NT2/D1 (cell line): ENCODE data around the gene SAFB.
"Not testable (repeated sequence)": the region's sequence is repeated elsewhere in the genome, so short reads cannot be mapped to it uniquely, and the experiment has no call there.

Experiments used
- DNase-seq: peaks from one replicate; pipeline ENCODE4 v3.0.0-alpha.2; 2011; ENCODE audit warnings: low read depth, low spot score
- H3K27me3 ChIP-seq: 2 replicates; pipeline ENCODE4 v1.6.0; 2011; ENCODE audit warnings: mild to moderate bottlenecking; ENCODE audit not compliant: insufficient read length, insufficient read depth
- H3K36me3 ChIP-seq: 2 replicates; pipeline ENCODE4 v1.6.1; 2011; ENCODE audit warnings: mild to moderate bottlenecking, low read length, mixed read lengths; ENCODE audit not compliant: insufficient read depth, insufficient read length
- H3K4me1 ChIP-seq: 2 replicates; pipeline ENCODE4 v1.5.1; 2011; ENCODE audit not compliant: insufficient read depth, insufficient read length
- H3K4me3 ChIP-seq: 2 replicates; pipeline ENCODE4 v1.5.1; 2011; ENCODE audit warnings: low read depth; ENCODE audit not compliant: insufficient read length
- H3K9ac ChIP-seq: 2 replicates; pipeline ENCODE4 v1.6.0; 2011; ENCODE audit warnings: low read depth; ENCODE audit not compliant: insufficient read length
- H3K9me3 ChIP-seq: 2 replicates; pipeline ENCODE4 v1.5.1; 2011; ENCODE audit warnings: mild to moderate bottlenecking, low read length; ENCODE audit not compliant: insufficient read depth
- SUZ12 ChIP-seq: IDR thresholded peaks from 2 replicates; pipeline ENCODE4 v1.6.1; 2011; ENCODE audit not compliant: insufficient read length, insufficient read depth; ENCODE audit errors: extremely low read depth
- YY1 ChIP-seq: IDR thresholded peaks from 2 replicates; pipeline ENCODE4 v1.6.1; 2011; ENCODE audit not compliant: insufficient read length, insufficient read depth
- ZNF274 ChIP-seq: IDR thresholded peaks from 2 replicates; pipeline ENCODE4 v1.6.1; 2011; ENCODE audit warnings: mild to moderate bottlenecking, low read depth, low read length

The SAFB gene

DNA sequence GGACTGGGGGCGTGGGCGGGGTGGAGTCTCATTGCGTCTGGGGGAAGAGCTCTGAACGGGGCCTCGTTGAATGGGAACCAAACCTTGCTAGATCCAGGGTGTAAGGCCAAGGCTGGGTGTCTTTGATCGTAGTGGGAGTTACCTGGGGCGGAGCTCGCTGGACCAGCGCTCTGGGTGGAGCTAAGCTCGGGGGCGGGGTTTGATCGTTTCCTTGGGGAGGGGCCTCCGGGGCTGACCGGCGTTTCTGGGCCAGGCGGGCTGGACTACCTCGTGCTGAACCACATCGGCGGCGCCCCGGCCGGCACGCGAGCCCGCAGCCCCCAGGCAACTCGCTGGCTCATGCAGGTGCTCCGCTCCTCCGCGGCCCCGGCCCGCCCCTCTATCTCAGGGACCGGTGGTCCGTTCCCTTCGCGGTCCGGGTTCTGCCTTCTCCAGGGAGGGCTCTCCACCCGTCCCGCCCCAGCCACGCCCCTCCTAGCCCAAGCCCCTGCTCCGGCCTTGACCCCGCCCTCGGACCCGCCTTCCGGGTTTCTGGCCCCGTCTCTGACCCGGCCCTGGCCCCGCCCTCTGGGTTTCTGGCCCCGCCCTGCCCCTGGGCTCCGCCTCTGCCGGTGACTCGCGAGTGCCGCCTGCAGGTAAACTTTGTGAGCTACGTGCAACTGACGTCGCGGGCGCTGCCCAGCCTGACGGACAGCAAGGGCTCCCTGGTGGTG, 63.9 kb downstream of the SAFB start:
- H3K4me1 ChIP-seq = peaks cover 14% of the 10 kb centered on the region
- no peaks in the 10 kb centered on the region for H3K27me3 ChIP-seq
- peak; percentile 95 for DNase-seq
- peaks cover 16% of the 10 kb centered on the region for H3K36me3 ChIP-seq
- TF ChIP-seq SUZ12 (no peak), YY1 (no peak), ZNF274 (no peak)
- peak overlapping the region; percentile 63 for H3K4me3 ChIP-seq
- peak overlapping the region; percentile 80 for H3K9ac ChIP-seq
- no peaks in the 10 kb centered on the region for H3K9me3 ChIP-seq

DNA sequence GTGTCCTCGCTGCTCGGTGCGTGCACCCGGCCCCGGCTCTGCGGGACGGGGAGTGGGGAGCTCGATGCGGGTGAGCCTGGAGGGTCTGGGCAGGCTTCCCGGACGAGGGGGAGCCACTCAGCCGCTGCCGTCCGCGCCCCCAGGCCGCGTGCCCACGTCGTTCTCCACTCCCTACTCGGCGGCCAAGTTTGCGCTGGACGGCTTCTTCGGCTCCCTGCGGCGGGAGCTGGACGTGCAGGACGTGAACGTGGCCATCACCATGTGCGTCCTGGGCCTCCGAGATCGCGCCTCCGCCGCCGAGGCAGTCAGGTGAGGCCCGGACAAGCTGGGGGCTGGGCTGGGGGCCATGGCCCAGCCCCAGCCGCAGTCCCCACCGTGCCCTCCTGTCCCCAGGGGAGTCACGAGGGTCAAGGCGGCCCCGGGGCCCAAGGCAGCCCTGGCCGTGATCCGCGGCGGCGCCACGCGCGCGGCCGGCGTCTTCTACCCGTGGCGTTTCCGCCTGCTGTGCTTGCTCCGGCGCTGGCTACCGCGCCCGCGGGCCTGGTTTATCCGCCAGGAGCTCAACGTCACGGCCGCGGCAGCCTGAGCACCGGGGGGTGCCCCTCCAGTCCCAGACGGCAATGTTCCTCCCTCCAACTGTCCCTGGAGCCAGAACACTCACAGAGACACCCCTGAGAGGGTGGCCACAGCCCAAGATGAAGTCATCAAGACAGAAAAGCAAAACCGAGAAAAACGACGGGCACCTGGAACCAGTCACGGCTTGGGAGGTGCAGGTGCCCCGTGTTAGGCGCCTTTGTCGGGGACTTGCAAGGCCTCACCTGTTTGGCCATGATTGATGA, 64.7 kb downstream of the SAFB start:
- H3K9me3 ChIP-seq = no peaks in the 10 kb centered on the region
- peaks cover 19% of the 10 kb centered on the region for H3K4me1 ChIP-seq
- H3K4me3 ChIP-seq = peak overlapping the region; percentile 39
- peak overlapping the region; percentile 80 for H3K9ac ChIP-seq
- no peak for TF ChIP-seq SUZ12
- TF ChIP-seq ZNF274 = no peak
- no peak for TF ChIP-seq YY1
- no peak for DNase-seq
- peaks cover 24% of the 10 kb centered on the region for H3K36me3 ChIP-seq
- no peaks in the 10 kb centered on the region for H3K27me3 ChIP-seq

DNA sequence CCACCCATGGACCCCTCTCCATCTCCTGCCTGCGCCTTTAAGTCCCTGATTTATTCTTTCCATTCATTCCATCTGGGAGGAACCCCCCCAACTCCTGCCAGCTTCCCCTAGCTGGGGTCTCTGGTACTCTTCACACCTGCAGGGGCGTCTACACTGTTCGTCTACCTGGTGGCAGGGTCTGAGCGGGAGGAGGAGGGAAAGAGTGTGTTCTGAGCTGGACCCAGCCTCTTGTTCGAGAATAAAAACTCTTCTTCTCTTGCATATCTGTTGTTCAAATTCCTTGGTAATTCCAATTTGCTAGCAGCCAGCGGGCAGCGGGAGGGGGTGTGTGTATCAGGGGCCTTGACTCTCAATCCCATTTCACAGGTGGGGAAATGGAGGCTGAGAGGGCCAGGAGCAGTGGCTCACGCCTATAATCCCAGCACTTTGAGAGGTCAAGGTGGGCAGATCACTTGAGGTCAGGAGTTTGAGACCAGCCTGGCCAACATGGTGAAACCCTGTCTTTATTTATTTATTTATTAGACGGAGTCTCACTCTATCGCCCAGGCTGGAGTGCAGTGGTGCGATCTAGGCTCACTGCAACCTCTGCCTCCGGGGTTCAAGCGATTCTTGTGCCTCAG, 65.5 kb downstream of the SAFB start:
- Histone ChIP-seq H3K4me1 (peaks cover 24% of the 10 kb centered on the region), H3K36me3 (peaks cover 32% of the 10 kb centered on the region)
- not testable (repeated sequence) for H3K9me3 ChIP-seq, H3K27me3 ChIP-seq, H3K4me3 ChIP-seq, DNase-seq, H3K9ac ChIP-seq

- Histone ChIP-seq H3K4me3 (peak within 1 kb of the TSS; percentile 100), H3K27me3 (no peaks in the 10 kb centered on the region), H3K36me3 (peaks cover 51% of the 10 kb centered on the region), H3K9ac (peak within 1 kb of the TSS; percentile 99), H3K4me1 (peaks cover 29% of the 10 kb centered on the region), H3K9me3 (no peaks in the 10 kb centered on the region)
- peak; percentile 96 for DNase-seq
- TF ChIP-seq ZNF274 = no peak
- TF ChIP-seq YY1 = peak; percentile 7
These were observed 67.5 kb downstream of the SAFB start, which contains the start of gene RPL36 for GRCh38 chr19:5690125-5690954. Gene RPL36, plus strand, starts transcription at chr19:5690295. Its CDS starts 213 bp downstream, at chr19:5690508.

GRCh38 chr19:5690955-5691821, 68.3 kb downstream of the SAFB start:
- peaks cover 27% of the 10 kb centered on the region for H3K4me1 ChIP-seq
- peak; percentile 29 for TF ChIP-seq YY1
- no peak for TF ChIP-seq SUZ12
- no peak for TF ChIP-seq ZNF274
- DNase-seq = no peak
- H3K27me3 ChIP-seq = no peaks in the 10 kb centered on the region
- no peaks in the 10 kb centered on the region for H3K9me3 ChIP-seq
- H3K9ac ChIP-seq = peak overlapping the region; percentile 99
- peaks cover 60% of the 10 kb centered on the region for H3K36me3 ChIP-seq
- H3K4me3 ChIP-seq = peak overlapping the region; percentile 100
